PC-9 (cell line): ENCODE data around the gene POLD4.

ENCODE experiments used
- EZH2 ChIP-seq: fragments of 200-600 bp; sonication (generic); IDR thresholded peaks from 2 replicates; pipeline ENCODE4 v1.8.0; 2017; ENCODE audit warnings: antibody characterized with exemption, low read depth
- TF ChIP-seq, protein P1 (sequence below): fragments of 200-600 bp; sonication (generic); conservative IDR thresholded peaks from 2 replicates; pipeline ENCODE4 v1.6.1; 2017; ENCODE audit warnings: mixed run types, antibody characterized with exemption, mild to moderate bottlenecking, moderate library complexity

DNA sequence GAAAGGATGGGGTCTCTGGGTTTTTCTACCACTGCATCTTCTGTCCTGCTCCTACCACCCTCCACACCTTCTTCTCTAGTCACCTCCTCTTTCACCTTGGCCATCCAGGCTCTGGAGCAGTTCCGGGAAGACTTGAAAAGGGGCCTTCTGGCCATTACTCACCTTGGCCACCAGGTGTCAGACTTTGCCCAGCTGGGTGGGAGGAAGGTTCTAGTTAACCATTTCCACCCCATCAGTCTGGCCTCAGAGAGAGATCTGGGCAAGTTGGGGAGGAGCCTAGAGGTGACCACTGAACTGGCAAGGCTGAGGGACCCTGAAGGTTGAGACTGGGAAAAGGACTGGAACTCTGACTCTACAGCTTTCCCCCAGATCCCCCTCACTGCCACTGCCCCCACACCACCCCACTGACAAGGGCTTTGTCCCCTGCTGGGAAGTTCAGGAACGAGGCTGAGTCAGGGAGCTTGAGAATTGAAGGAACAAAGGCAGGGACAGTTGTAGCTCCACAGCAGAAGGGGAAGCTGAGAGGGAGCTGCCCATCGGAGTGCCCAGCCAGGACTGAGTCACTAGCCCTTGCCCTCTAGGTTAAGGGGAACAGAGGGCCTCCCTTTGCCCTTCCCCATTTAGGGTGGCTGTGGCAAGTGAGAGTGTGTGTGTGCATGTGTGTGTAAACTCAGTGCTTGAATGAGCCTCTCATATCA, 3.7 kb upstream of the POLD4 start:
- TF ChIP-seq, protein P1, sequence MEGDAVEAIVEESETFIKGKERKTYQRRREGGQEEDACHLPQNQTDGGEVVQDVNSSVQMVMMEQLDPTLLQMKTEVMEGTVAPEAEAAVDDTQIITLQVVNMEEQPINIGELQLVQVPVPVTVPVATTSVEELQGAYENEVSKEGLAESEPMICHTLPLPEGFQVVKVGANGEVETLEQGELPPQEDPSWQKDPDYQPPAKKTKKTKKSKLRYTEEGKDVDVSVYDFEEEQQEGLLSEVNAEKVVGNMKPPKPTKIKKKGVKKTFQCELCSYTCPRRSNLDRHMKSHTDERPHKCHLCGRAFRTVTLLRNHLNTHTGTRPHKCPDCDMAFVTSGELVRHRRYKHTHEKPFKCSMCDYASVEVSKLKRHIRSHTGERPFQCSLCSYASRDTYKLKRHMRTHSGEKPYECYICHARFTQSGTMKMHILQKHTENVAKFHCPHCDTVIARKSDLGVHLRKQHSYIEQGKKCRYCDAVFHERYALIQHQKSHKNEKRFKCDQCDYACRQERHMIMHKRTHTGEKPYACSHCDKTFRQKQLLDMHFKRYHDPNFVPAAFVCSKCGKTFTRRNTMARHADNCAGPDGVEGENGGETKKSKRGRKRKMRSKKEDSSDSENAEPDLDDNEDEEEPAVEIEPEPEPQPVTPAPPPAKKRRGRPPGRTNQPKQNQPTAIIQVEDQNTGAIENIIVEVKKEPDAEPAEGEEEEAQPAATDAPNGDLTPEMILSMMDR = peak; percentile 99
- no peak for TF ChIP-seq EZH2
